Effector memory CD8-positive, alpha-beta T cell (primary cell): ENCODE measurements around the gene SPAG6.
A peak's percentile ranks its signal among the peaks of the same experiment; 100 is the strongest.

ENCODE experiments used
- ATAC-seq: fragments of 150-1000 bp; cut with Tn5 transposase; replicated peaks from 2 replicates; pipeline ENCODE4 v1.10.0; 2021; ENCODE audit warnings: mild to moderate bottlenecking, moderate library complexity
- DNase-seq, 3 experiments: peaks; one replicate each; pipeline ENCODE4 v3.0.0; 2021
- H3K27ac Mint-ChIP-seq, 2 donors: one replicate each; pipeline ENCODE4 v1.8.0; 2022; ENCODE audit warnings: mild to moderate bottlenecking in 2 of 2, mixed read lengths in 2 of 2, moderate library complexity in 2 of 2
- H3K27me3 Mint-ChIP-seq, 2 donors: one replicate each; pipeline ENCODE4 v1.8.0; 2022; ENCODE audit warnings: mixed read lengths in 2 of 2
- H3K36me3 Mint-ChIP-seq: one replicate; pipeline ENCODE4 v1.8.0; 2022; ENCODE audit warnings: mild to moderate bottlenecking, moderate library complexity, mixed read lengths; ENCODE audit not compliant: insufficient read depth
- H3K4me1 Mint-ChIP-seq, 2 donors: one replicate each; pipeline ENCODE4 v1.8.0; 2022; ENCODE audit warnings: low read depth in 2 of 2, mixed read lengths in 2 of 2
- H3K4me3 Mint-ChIP-seq, 2 donors: one replicate each; pipeline ENCODE4 v1.8.0; 2022; ENCODE audit warnings: mild to moderate bottlenecking in 2 of 2, mixed read lengths in 2 of 2, moderate library complexity in 2 of 2
- H3K9me3 Mint-ChIP-seq, 2 donors: one replicate each; pipeline ENCODE4 v1.8.0; 2022; ENCODE audit warnings: mixed read lengths in 2 of 2

Gene SPAG6

GRCh38 chr10:22364407-22365140 is 19.3 kb downstream of the SPAG6 start:
- no peak overlapping the region for H3K27ac Mint-ChIP-seq
- no peaks in the 10 kb centered on the region for H3K36me3 Mint-ChIP-seq
- no peaks in the 10 kb centered on the region for H3K9me3 Mint-ChIP-seq
- H3K4me3 Mint-ChIP-seq: no peak overlapping the region
- peaks cover 0 to 16% of the 10 kb centered on the region in 2 donors for H3K4me1 Mint-ChIP-seq
- no peak for DNase-seq
- peaks cover 0 to 6% of the 10 kb centered on the region in 2 donors for H3K27me3 Mint-ChIP-seq
- no peak for ATAC-seq

- Mint-ChIP-seq H3K36me3 (no peaks in the 10 kb centered on the region), H3K9me3 (no peaks in the 10 kb centered on the region), H3K27me3 (peaks cover 0 to 6% of the 10 kb centered on the region in 2 donors), H3K4me3 (no peak overlapping the region), H3K27ac (no peak overlapping the region), H3K4me1 (peaks cover 0 to 18% of the 10 kb centered on the region in 2 donors)
- DNase-seq (no peak), ATAC-seq (no peak)
Measured at GRCh38 chr10:22365233-22365632, 19.9 kb downstream of the SPAG6 start.

GRCh38 chr10:22365644-22366434 is 20.5 kb downstream of the SPAG6 start:
- no peak overlapping the region for H3K4me3 Mint-ChIP-seq
- H3K27me3 Mint-ChIP-seq: peaks cover 0 to 6% of the 10 kb centered on the region in 2 donors
- ATAC-seq (no peak), DNase-seq (no peak)
- H3K4me1 Mint-ChIP-seq: peaks cover 0 to 19% of the 10 kb centered on the region in 2 donors
- H3K9me3 Mint-ChIP-seq: no peaks in the 10 kb centered on the region
- no peaks in the 10 kb centered on the region for H3K36me3 Mint-ChIP-seq
- no peak overlapping the region for H3K27ac Mint-ChIP-seq

- peaks cover 0 to 6% of the 10 kb centered on the region in 2 donors for H3K27me3 Mint-ChIP-seq
- ATAC-seq: no peak
- H3K27ac Mint-ChIP-seq: no peak overlapping the region
- H3K4me1 Mint-ChIP-seq: peaks cover 0 to 19% of the 10 kb centered on the region in 2 donors
- no peak for DNase-seq
- H3K36me3 Mint-ChIP-seq: no peaks in the 10 kb centered on the region
- H3K4me3 Mint-ChIP-seq: no peak overlapping the region
- H3K9me3 Mint-ChIP-seq: no peaks in the 10 kb centered on the region
Measured at GRCh38 chr10:22366435-22366703, 21.1 kb downstream of the SPAG6 start.

- H3K4me3 Mint-ChIP-seq: no peak overlapping the region
- DNase-seq: no peak
- H3K36me3 Mint-ChIP-seq: no peaks in the 10 kb centered on the region
- H3K27ac Mint-ChIP-seq: no peak overlapping the region
- no peak for ATAC-seq
- no peaks in the 10 kb centered on the region for H3K9me3 Mint-ChIP-seq
- peaks cover 0 to 6% of the 10 kb centered on the region in 2 donors for H3K27me3 Mint-ChIP-seq
- H3K4me1 Mint-ChIP-seq: peaks cover 0 to 19% of the 10 kb centered on the region in 2 donors
Measured at GRCh38 chr10:22366771-22367170, 21.5 kb downstream of the SPAG6 start.

GRCh38 chr10:22367471-22367870 is 22.2 kb downstream of the SPAG6 start:
- H3K27me3 Mint-ChIP-seq: peaks cover 0 to 6% of the 10 kb centered on the region in 2 donors
- no peaks in the 10 kb centered on the region for H3K9me3 Mint-ChIP-seq
- no peak for DNase-seq
- peak overlapping the region in 1 of 2 donors; percentile 56 for H3K27ac Mint-ChIP-seq
- H3K36me3 Mint-ChIP-seq: no peaks in the 10 kb centered on the region
- ATAC-seq: no peak
- no peak overlapping the region for H3K4me3 Mint-ChIP-seq
- peaks cover 0 to 19% of the 10 kb centered on the region in 2 donors for H3K4me1 Mint-ChIP-seq

GRCh38 chr10:22368402-22368801 is 23.1 kb downstream of the SPAG6 start:
- Mint-ChIP-seq H3K36me3 (no peaks in the 10 kb centered on the region), H3K27ac (no peak overlapping the region), H3K4me1 (peaks cover 0 to 19% of the 10 kb centered on the region in 2 donors), H3K9me3 (no peaks in the 10 kb centered on the region), H3K27me3 (peaks cover 6 to 8% of the 10 kb centered on the region in 2 donors), H3K4me3 (no peak overlapping the region)
- ATAC-seq (no peak), DNase-seq (no peak)

- H3K36me3 Mint-ChIP-seq: no peaks in the 10 kb centered on the region
- no peak overlapping the region for H3K4me3 Mint-ChIP-seq
- no peak overlapping the region for H3K27ac Mint-ChIP-seq
- peaks cover 6 to 8% of the 10 kb centered on the region in 2 donors for H3K27me3 Mint-ChIP-seq
- H3K9me3 Mint-ChIP-seq: no peaks in the 10 kb centered on the region
- DNase-seq (no peak), ATAC-seq (no peak)
- peaks cover 0 to 19% of the 10 kb centered on the region in 2 donors for H3K4me1 Mint-ChIP-seq
Measured at GRCh38 chr10:22368981-22369380, 23.7 kb downstream of the SPAG6 start.

GRCh38 chr10:22369434-22370072 is 24.3 kb downstream of the SPAG6 start:
- no peak for DNase-seq
- Mint-ChIP-seq H3K9me3 (no peaks in the 10 kb centered on the region), H3K4me3 (no peak overlapping the region), H3K27ac (no peak overlapping the region), H3K4me1 (peaks cover 0 to 19% of the 10 kb centered on the region in 2 donors), H3K36me3 (no peaks in the 10 kb centered on the region), H3K27me3 (peaks cover 6 to 8% of the 10 kb centered on the region in 2 donors)
- ATAC-seq: peak; percentile 40

- peaks cover 0 to 19% of the 10 kb centered on the region in 2 donors for H3K4me1 Mint-ChIP-seq
Measured at GRCh38 chr10:22370320-22370719, 25.0 kb downstream of the SPAG6 start.

GRCh38 chr10:22372298-22372697 is 27.0 kb downstream of the SPAG6 start:
- H3K4me1 Mint-ChIP-seq: peaks cover 0 to 14% of the 10 kb centered on the region in 2 donors
- no peak overlapping the region for H3K4me3 Mint-ChIP-seq
- H3K36me3 Mint-ChIP-seq: no peaks in the 10 kb centered on the region
- ATAC-seq (no peak), DNase-seq (no peak)
- no peak overlapping the region for H3K27ac Mint-ChIP-seq
- peaks cover 0 to 8% of the 10 kb centered on the region in 2 donors for H3K27me3 Mint-ChIP-seq
- H3K9me3 Mint-ChIP-seq: no peaks in the 10 kb centered on the region

More at GRCh38 chr10:22370320-22370719, 25.0 kb downstream of the SPAG6 start:
- Mint-ChIP-seq H3K9me3 (no peaks in the 10 kb centered on the region), H3K27ac (no peak overlapping the region), H3K27me3 (peaks cover 6 to 8% of the 10 kb centered on the region in 2 donors), H3K36me3 (no peaks in the 10 kb centered on the region), H3K4me3 (no peak overlapping the region)
- ATAC-seq (no peak), DNase-seq (no peak)

GRCh38 chr10:22372917-22373316 is 27.6 kb downstream of the SPAG6 start:
- Mint-ChIP-seq H3K4me1 (peaks cover 0 to 9% of the 10 kb centered on the region in 2 donors), H3K9me3 (no peaks in the 10 kb centered on the region), H3K4me3 (no peak overlapping the region), H3K27ac (no peak overlapping the region), H3K27me3 (peaks cover 0 to 8% of the 10 kb centered on the region in 2 donors), H3K36me3 (no peaks in the 10 kb centered on the region)
- ATAC-seq: no peak
- no peak for DNase-seq

GRCh38 chr10:22374489-22375126 is 29.3 kb downstream of the SPAG6 start:
- no peaks in the 10 kb centered on the region for H3K9me3 Mint-ChIP-seq
- peaks cover 0 to 15% of the 10 kb centered on the region in 2 donors for H3K27me3 Mint-ChIP-seq
- no peaks in the 10 kb centered on the region for H3K36me3 Mint-ChIP-seq
- peaks cover 0 to 6% of the 10 kb centered on the region in 2 donors for H3K4me1 Mint-ChIP-seq
- ATAC-seq (no peak), DNase-seq (no peak)
- H3K27ac Mint-ChIP-seq: no peak overlapping the region
- H3K4me3 Mint-ChIP-seq: no peak overlapping the region
